HepG2 (cell line): ENCODE data around the gene CTSW. TPM values are rescaled to one million over a fixed set of nuclear protein-coding genes. Genes with fewer than 3 reads are reported as not detected.

Source experiments
- ATAC-seq: fragments of 200-7000 bp; cut with Tn5 transposase; 3 replicates; pipeline ENCODE4 v1.9.1; 2020; ENCODE audit warnings: mild to moderate bottlenecking, moderate library complexity
- BruUV-seq: library from RNA; stranded (reverse); fragments of 400-500 nt; replicated peaks from 2 replicates; lab custom pipeline; 2021; lab: Mats Ljungman, UMichigan
- CTCF ChIA-PET: fragments of 300-600 bp; formaldehyde crosslinking; extraction: SDS; loops from one replicate; lab custom pipeline; 2021; ENCODE audit warnings: low total read pairs, inconsistent platforms, low intra/inter-chr PET ratio; lab: Yijun Ruan, JAX
- POLR2A ChIA-PET: fragments of 350-600 bp; sonication (Branson Sonifier 250); formaldehyde crosslinking; loops from one replicate; lab custom pipeline; 2020; ENCODE audit warnings: antibody characterized with exemption, inconsistent platforms; lab: Yijun Ruan, JAX
- DNase-seq: peaks from one replicate; pipeline ENCODE4 v3.0.0-alpha.2; 2015; ENCODE audit warnings: low spot score
- FAIRE-seq: peaks from 3 replicates; lab custom pipeline; 2011; peaks lifted over from hg19 to GRCh38; lab: Jason Lieb, UNC
- H2AFZ ChIP-seq: one replicate; pipeline ENCODE4 v1.6.1; 2011; ENCODE audit warnings: low read length, inconsistent platforms
- H3K27ac ChIP-seq: fragments of 300-600 bp; 3 replicates; pipeline ENCODE4 v1.8.0; 2011; ENCODE audit warnings: mixed run types, mild to moderate bottlenecking, mixed read lengths, low read length, inconsistent platforms; ENCODE audit not compliant: insufficient read depth; ENCODE audit errors: extremely low read length
- H3K27me3 ChIP-seq, 2 experiments: fragments of 200-600 bp in 1 of 2; 2 replicates in 1 of 2; 3 replicates in 1 of 2; pipeline versions ENCODE4 v1.6.0 to v1.8.0; 2011; ENCODE audit warnings: low read length in 2 of 2, mild to moderate bottlenecking in 2 of 2, moderate library complexity in 2 of 2, inconsistent platforms in 1 of 2; ENCODE audit not compliant: insufficient read depth in 2 of 2, control insufficient read depth in 1 of 2
- H3K36me3 ChIP-seq, 2 experiments: fragments of 200-600 bp in 1 of 2; replicated peaks in 1 of 2; 2 replicates in 1 of 2; 3 replicates in 1 of 2; pipeline versions ENCODE4 v1.5.1 to v1.8.0; 2011; ENCODE audit warnings: low read length in 2 of 2, inconsistent platforms in 1 of 2; ENCODE audit not compliant: insufficient read depth in 2 of 2, control insufficient read depth in 1 of 2
- H3K4me1 ChIP-seq: 2 replicates; pipeline ENCODE4 v1.5.1; 2012; ENCODE audit warnings: low read length, inconsistent platforms; ENCODE audit not compliant: insufficient read depth
- H3K4me2 ChIP-seq: 2 replicates; pipeline ENCODE4 v1.6.0; 2011; ENCODE audit warnings: low read depth, low read length, inconsistent platforms
- H3K4me3 ChIP-seq, 3 experiments: fragments of 200-600 bp in 1 of 3; sonication (generic), shearing (Covaris generic) in 1 of 3; replicated peaks in 1 of 3; 2 replicates each; pipeline ENCODE4 v1.5.1; 2011 to 2016; ENCODE audit warnings: low read length in 3 of 3, inconsistent platforms in 2 of 3, low read depth in 2 of 3, mild to moderate bottlenecking in 2 of 3, control low read depth in 1 of 3, mixed read lengths in 1 of 3; ENCODE audit not compliant: insufficient read depth in 1 of 3
- H3K79me2 ChIP-seq: one replicate; pipeline ENCODE4 v1.6.1; 2011; ENCODE audit warnings: low read length, inconsistent platforms; ENCODE audit not compliant: insufficient read depth
- H3K9ac ChIP-seq: 2 replicates; pipeline ENCODE4 v1.6.0; 2011; ENCODE audit warnings: mild to moderate bottlenecking, low read depth, low read length, inconsistent platforms; ENCODE audit not compliant: insufficient read depth
- H3K9me3 ChIP-seq: 2 replicates; pipeline ENCODE4 v1.5.1; 2012; ENCODE audit warnings: mild to moderate bottlenecking, low read length
- H4K20me1 ChIP-seq: 2 replicates; pipeline ENCODE4 v1.6.0; 2011; ENCODE audit warnings: inconsistent platforms, mild to moderate bottlenecking, low read length, moderate library complexity; ENCODE audit not compliant: insufficient read depth
- DNMT3B ChIP-seq: conservative IDR thresholded peaks from 2 replicates; pipeline ENCODE4 v1.6.1; 2016; ENCODE audit warnings: missing biosample characterization, control low read depth
- ETV5 ChIP-seq: IDR thresholded peaks from 2 replicates; pipeline ENCODE4 v1.6.1; 2018; ENCODE audit warnings: missing biosample characterization, missing genetic modification reagents, inconsistent platforms, borderline replicate concordance
- FOSL2 ChIP-seq: sonication (generic); formaldehyde crosslinking; IDR thresholded peaks from 2 replicates; pipeline ENCODE4 v1.4.0; 2020; ENCODE audit warnings: missing genetic modification reagents
- HNRNPL ChIP-seq: fragments of 200-400 bp; formaldehyde crosslinking; IDR thresholded peaks from 2 replicates; pipeline ENCODE4 v1.6.1; 2017; ENCODE audit warnings: mild to moderate bottlenecking, low read depth, low read length
- KDM2A ChIP-seq: sonication (generic); formaldehyde crosslinking; IDR thresholded peaks from 2 replicates; pipeline ENCODE4 v1.4.0; 2020; ENCODE audit warnings: low read depth, missing genetic modification reagents, borderline replicate concordance
- MXI1 ChIP-seq: IDR thresholded peaks from 3 replicates; pipeline ENCODE4 v1.6.1; 2012; ENCODE audit warnings: low read depth, low read length, inconsistent platforms, borderline replicate concordance
- POLR2G ChIP-seq: fragments of 200-400 bp; formaldehyde crosslinking; IDR thresholded peaks from 2 replicates; pipeline ENCODE4 v1.6.1; 2018; ENCODE audit warnings: mild to moderate bottlenecking, low read depth, low read length, moderate library complexity
- PPARG ChIP-seq: conservative IDR thresholded peaks from 2 replicates; pipeline ENCODE4 v1.6.1; 2016; ENCODE audit warnings: missing biosample characterization, missing genetic modification reagents
- RBAK ChIP-seq: sonication (generic); formaldehyde crosslinking; IDR thresholded peaks from 2 replicates; pipeline ENCODE4 v1.5.1; 2020; ENCODE audit warnings: mild to moderate bottlenecking, missing genetic modification reagents
- TEAD3 ChIP-seq: optimal IDR thresholded peaks from 2 replicates; pipeline ENCODE3; 2016; ENCODE audit warnings: borderline replicate concordance
- XRCC5 ChIP-seq: fragments of 200-400 bp; formaldehyde crosslinking; optimal IDR thresholded peaks from 2 replicates; pipeline ENCODE3; 2017; ENCODE audit warnings: mild to moderate bottlenecking, low read length
- ZNF292 ChIP-seq: sonication (generic); formaldehyde crosslinking; IDR thresholded peaks from 2 replicates; pipeline ENCODE4 v1.8.1; 2022; ENCODE audit warnings: mild to moderate bottlenecking, low read depth, missing genetic modification reagents, borderline replicate concordance
- ZNF296 ChIP-seq: sonication (generic); formaldehyde crosslinking; conservative IDR thresholded peaks from 2 replicates; pipeline ENCODE4 v1.5.0; 2020; ENCODE audit warnings: mild to moderate bottlenecking, missing genetic modification reagents
- ZNF350 ChIP-seq: sonication (generic); formaldehyde crosslinking; IDR thresholded peaks from 2 replicates; pipeline ENCODE4 v1.4.0; 2020; ENCODE audit warnings: mild to moderate bottlenecking, low read depth, missing genetic modification reagents, borderline replicate concordance
- WGBS: methylation state at CpG from one replicate; pipeline ENCODE4 v1.1.6; 2017; ENCODE audit warnings: low lambda C conversion rate; 5-methylcytosine and 5-hydroxymethylcytosine counted together
- in situ Hi-C: cut with HindIII; loops from 2 replicates; pipeline ENCODE4 v1.10.0; 2017; ENCODE audit warnings: low pct_unique_long_range_greater_than_20kb; ENCODE audit not compliant: extremely low pct_ligation_motif_present
- intact Hi-C: fragments of 100-400 bp; cut with micrococcal nuclease; formaldehyde crosslinking; loops from one replicate; pipeline ENCODE4 v1.10.0; 2022; ENCODE audit not compliant: unreplicated experiment
- polyA plus RNA-seq, 8 experiments: library from polyadenylated mRNA; depleted of rRNA in 3 of 8; stranded (reverse) in 7 of 8; unstranded in 1 of 8; fragments of >200 nt; fragmentation: Illumina TruSeq in 4 of 8; extraction: Trizol in 4 of 8; gene quantifications; 2 replicates each; pipeline versions ENCODE4 v1.2.1 to v1.2.3, GENCODE V29; 2011 to 2016; ENCODE audit warnings: low read depth in 4 of 8, missing spikeins in 1 of 8, mixed read lengths in 1 of 8; ENCODE audit not compliant: insufficient read depth in 1 of 8
- total RNA-seq, 5 experiments: library from RNA; depleted of rRNA; stranded (reverse); fragments of >200 nt; fragmentation: Illumina TruSeq; extraction: Trizol; gene quantifications; 2 replicates each; pipeline ENCODE4 v1.2.3, GENCODE V29; 2016; ENCODE audit warnings: low read depth in 1 of 5
- TF ChIP-seq, protein P1 (sequence below): IDR thresholded peaks from 2 replicates; pipeline ENCODE4 v1.6.1; 2016; ENCODE audit warnings: mild to moderate bottlenecking
- TF ChIP-seq, protein P2 (sequence below): sonication (generic); formaldehyde crosslinking; IDR thresholded peaks from 2 replicates; pipeline ENCODE4 v1.4.0; 2020; ENCODE audit warnings: mild to moderate bottlenecking, missing genetic modification reagents
- TF ChIP-seq, protein P3 (sequence below): sonication (generic); formaldehyde crosslinking; IDR thresholded peaks from 2 replicates; pipeline ENCODE4 v1.4.0; 2020; ENCODE audit warnings: missing genetic modification reagents
- TF ChIP-seq, protein P4 (sequence below): IDR thresholded peaks from 2 replicates; pipeline ENCODE4 v1.6.1; 2016

Gene CTSW
- total and polyA plus RNA-seq, 2 of the 13 experiments (the other 11 are each of a cell fraction or from before 2014, with no cell fraction given) = 0.09 TPM; not detected in 1

DNA sequence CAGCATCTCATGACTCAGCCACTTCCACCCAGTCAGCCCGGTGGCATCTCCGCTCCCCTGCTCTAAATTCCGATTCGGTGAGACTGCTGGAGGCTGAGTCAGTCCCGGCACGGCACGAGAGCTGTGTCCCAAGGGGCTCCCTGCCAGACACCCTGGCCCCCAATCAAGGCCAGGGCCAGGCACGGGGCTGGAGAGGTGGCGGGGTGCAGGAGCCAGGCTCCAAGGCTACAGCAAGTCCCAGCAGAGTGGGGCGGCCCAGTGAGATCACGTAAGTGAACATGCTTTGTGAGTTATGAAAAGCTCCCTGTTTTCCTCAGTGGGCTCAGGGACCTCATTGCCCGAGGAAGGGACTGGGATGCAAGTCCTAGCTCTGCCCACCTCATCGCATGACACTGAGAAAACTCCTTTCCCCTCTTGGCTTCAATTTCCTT, 36.2 kb downstream of the CTSW start:
- H3K4me1 ChIP-seq = peaks cover 66% of the 10 kb centered on the region
- H4K20me1 ChIP-seq = no peaks in the 10 kb centered on the region
- no peak for FAIRE-seq
- H3K9me3 ChIP-seq = no peaks in the 10 kb centered on the region
- H3K4me3 ChIP-seq = peak overlapping the region in 1 of 3 experiments; percentile 48; a peak in 1 of 6 replicates
- 9% methylated on average over 11 of the region's 13 CpGs for WGBS
- CTCF ChIA-PET = no interaction called here
- POLR2A ChIA-PET = interaction anchor here (1.0 to 5.0 kb wide), 6 partner anchors 13 to 57 kb away, joined by 3 to 59 read pairs (median 10); partner anchors contain the start of genes CCDC85B, FIBP, FOSL1 and MUS81
- no peak overlapping the region; the same call in 1 of the 2 replicates for H3K9ac ChIP-seq
- H3K4me2 ChIP-seq = peak overlapping the region; percentile 73
- in situ Hi-C loops (no loop called here), intact Hi-C loops (no loop called here)
- no TSS peak for BruUV-seq
- peaks cover 0 to 2% of the 10 kb centered on the region in 2 experiments; a peak in 1 of 5 replicates for H3K27me3 ChIP-seq
- peaks cover 11% of the 10 kb centered on the region for H3K79me2 ChIP-seq
- DNase-seq = peak; percentile 74
- H3K27ac ChIP-seq = no peak overlapping the region
- H3K36me3 ChIP-seq = no peaks in the 10 kb centered on the region; a peak in 1 of 5 replicates
- H2AFZ ChIP-seq = no peak overlapping the region
- ATAC-seq = peak; percentile 34
- TF ChIP-seq XRCC5 = peak; percentile 73
- no peak for TF ChIP-seq PPARG (CRISPR knock-in tag)
- TF ChIP-seq, protein P1, sequence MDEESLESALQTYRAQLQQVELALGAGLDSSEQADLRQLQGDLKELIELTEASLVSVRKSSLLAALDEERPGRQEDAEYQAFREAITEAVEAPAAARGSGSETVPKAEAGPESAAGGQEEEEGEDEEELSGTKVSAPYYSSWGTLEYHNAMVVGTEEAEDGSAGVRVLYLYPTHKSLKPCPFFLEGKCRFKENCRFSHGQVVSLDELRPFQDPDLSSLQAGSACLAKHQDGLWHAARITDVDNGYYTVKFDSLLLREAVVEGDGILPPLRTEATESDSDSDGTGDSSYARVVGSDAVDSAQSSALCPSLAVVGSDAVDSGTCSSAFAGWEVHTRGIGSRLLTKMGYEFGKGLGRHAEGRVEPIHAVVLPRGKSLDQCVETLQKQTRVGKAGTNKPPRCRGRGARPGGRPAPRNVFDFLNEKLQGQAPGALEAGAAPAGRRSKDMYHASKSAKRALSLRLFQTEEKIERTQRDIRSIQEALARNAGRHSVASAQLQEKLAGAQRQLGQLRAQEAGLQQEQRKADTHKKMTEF = peak; percentile 40; the same call in 1 of the 2 replicates
- peak; percentile 35; the same call in 1 of the 2 replicates for TF ChIP-seq ETV5 (CRISPR knock-in tag)
- TF ChIP-seq POLR2G = peak; percentile 27; the same call in 1 of the 2 replicates
- TF ChIP-seq MXI1 = peak; percentile 23; the same call in 1 of the 3 replicates
- TF ChIP-seq, protein P2, sequence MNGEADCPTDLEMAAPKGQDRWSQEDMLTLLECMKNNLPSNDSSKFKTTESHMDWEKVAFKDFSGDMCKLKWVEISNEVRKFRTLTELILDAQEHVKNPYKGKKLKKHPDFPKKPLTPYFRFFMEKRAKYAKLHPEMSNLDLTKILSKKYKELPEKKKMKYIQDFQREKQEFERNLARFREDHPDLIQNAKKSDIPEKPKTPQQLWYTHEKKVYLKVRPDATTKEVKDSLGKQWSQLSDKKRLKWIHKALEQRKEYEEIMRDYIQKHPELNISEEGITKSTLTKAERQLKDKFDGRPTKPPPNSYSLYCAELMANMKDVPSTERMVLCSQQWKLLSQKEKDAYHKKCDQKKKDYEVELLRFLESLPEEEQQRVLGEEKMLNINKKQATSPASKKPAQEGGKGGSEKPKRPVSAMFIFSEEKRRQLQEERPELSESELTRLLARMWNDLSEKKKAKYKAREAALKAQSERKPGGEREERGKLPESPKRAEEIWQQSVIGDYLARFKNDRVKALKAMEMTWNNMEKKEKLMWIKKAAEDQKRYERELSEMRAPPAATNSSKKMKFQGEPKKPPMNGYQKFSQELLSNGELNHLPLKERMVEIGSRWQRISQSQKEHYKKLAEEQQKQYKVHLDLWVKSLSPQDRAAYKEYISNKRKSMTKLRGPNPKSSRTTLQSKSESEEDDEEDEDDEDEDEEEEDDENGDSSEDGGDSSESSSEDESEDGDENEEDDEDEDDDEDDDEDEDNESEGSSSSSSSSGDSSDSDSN (CRISPR knock-in tag) = peak; percentile 16; the same call in 1 of the 2 replicates
- TF ChIP-seq FOSL2 (CRISPR knock-in tag) = peak; percentile 96
- TF ChIP-seq DNMT3B = 0 out of 2 replicates have a peak, but pooled peaks have one; percentile 48
- TF ChIP-seq, protein P3, sequence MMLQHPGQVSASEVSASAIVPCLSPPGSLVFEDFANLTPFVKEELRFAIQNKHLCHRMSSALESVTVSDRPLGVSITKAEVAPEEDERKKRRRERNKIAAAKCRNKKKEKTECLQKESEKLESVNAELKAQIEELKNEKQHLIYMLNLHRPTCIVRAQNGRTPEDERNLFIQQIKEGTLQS (CRISPR knock-in tag) = peak; percentile 73
- peak; percentile 23; the same call in 1 of the 2 replicates for TF ChIP-seq ZNF292 (CRISPR knock-in tag)
- 0 out of 2 replicates have a peak, but pooled peaks have one; percentile 28 for TF ChIP-seq ZNF350
- TF ChIP-seq KDM2A (CRISPR knock-in tag) = peak; percentile 83
- TF ChIP-seq ZNF296 (CRISPR knock-in tag) = no peak
- TF ChIP-seq HNRNPL = no peak
- TF ChIP-seq, protein P4, sequence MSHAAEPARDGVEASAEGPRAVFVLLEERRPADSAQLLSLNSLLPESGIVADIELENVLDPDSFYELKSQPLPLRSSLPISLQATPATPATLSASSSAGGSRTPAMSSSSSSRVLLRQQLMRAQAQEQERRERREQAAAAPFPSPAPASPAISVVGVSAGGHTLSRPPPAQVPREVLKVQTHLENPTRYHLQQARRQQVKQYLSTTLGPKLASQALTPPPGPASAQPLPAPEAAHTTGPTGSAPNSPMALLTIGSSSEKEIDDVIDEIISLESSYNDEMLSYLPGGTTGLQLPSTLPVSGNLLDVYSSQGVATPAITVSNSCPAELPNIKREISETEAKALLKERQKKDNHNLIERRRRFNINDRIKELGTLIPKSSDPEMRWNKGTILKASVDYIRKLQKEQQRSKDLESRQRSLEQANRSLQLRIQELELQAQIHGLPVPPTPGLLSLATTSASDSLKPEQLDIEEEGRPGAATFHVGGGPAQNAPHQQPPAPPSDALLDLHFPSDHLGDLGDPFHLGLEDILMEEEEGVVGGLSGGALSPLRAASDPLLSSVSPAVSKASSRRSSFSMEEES (CRISPR knock-in tag) = peak; percentile 77
- TF ChIP-seq TEAD3 = peak; percentile 76
- no peak for TF ChIP-seq RBAK (CRISPR knock-in tag)
